ENCODE measurements around the gene RAD51C.
A peak's percentile ranks its signal among the peaks of the same experiment; 100 is the strongest.
"Not testable (repeated sequence)": the region's sequence is repeated elsewhere in the genome, so short reads cannot be mapped to it uniquely, and the experiment has no call there.

RAD51C gene

GRCh38 chr17:58686980-58687379 lies 5.4 kb upstream of the RAD51C start:
- no peaks in the 10 kb centered on the region for H3K9me3 ChIP-seq (ENCODE audit: insufficient read depth, low read depth, low read length)
- H3K27ac ChIP-seq (ENCODE audit: low read depth, low read length), result no peak overlapping the region
- no peaks in the 10 kb centered on the region for H3K36me3 ChIP-seq (ENCODE audit: insufficient read depth, low read length)
- H3K27me3 ChIP-seq (ENCODE audit: insufficient read depth, low read length), result no peaks in the 10 kb centered on the region
- no peak overlapping the region for H3K9ac ChIP-seq (ENCODE audit: low read depth, low read length)
- H3K4me3 ChIP-seq (ENCODE audit: low read length), result no peak overlapping the region
- 92% methylated on average over 4 of the region's 4 CpGs for WGBS
- no peaks in the 10 kb centered on the region for H3K4me1 ChIP-seq (ENCODE audit: insufficient read depth, low read length)

DNA sequence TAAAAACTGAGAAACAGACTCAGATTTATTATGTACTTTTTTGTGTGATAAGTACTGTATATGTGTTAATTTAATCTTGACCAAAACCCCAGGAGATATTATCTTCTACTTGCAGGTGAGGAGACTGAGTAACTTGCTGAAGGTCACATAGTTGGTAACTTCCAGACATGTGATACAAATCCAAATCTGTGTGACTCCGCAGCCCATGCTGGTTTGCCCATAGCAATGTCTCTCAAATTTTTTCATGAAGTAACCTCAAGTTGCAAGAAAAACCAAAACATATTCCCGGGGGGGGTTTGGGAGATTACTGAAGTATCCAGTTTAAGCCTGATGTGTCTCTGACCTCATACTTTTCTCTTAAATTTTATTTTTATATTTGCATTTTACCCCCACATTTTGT lies 3.9 kb upstream of the RAD51C start:
- H3K4me1 ChIP-seq (ENCODE audit: insufficient read depth, low read length), result peaks cover 6% of the 10 kb centered on the region
- H3K9me3 ChIP-seq (ENCODE audit: insufficient read depth, low read depth, low read length), result no peaks in the 10 kb centered on the region
- H3K36me3 ChIP-seq (ENCODE audit: insufficient read depth, low read length), result no peaks in the 10 kb centered on the region
- H3K27me3 ChIP-seq (ENCODE audit: insufficient read depth, low read length), result no peaks in the 10 kb centered on the region
- no peak overlapping the region for H3K4me3 ChIP-seq (ENCODE audit: low read length)
- 90% methylated on average over 1 of the region's 2 CpGs for WGBS
- no peak overlapping the region for H3K27ac ChIP-seq (ENCODE audit: low read depth, low read length)
- H3K9ac ChIP-seq (ENCODE audit: low read depth, low read length), result no peak overlapping the region

DNA sequence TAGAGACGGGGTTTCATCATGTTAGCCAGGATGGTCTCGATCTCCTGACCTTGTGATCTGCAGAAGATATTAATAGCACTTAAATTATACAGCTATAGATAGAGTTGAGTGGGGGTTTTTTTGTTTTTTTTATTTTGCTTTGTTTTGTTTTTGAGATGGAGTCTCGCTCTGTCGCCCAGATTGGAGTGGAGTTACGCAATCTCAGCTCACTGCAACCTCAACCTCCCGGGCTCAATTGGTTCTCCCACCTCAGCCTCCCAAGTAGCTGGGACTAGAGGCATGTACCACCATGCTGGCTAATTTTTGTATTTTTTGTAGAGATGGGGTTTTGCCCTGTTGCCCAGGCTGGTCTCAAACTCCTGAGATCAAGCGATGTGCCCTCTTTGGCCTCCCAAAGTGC lies 2.4 kb upstream of the RAD51C start:
- WGBS, result 97% methylated on average over 6 of the region's 7 CpGs
- H3K4me1 ChIP-seq (ENCODE audit: insufficient read depth, low read length); H3K9ac ChIP-seq (ENCODE audit: low read depth, low read length); H3K36me3 ChIP-seq (ENCODE audit: insufficient read depth, low read length); H3K27ac ChIP-seq (ENCODE audit: low read depth, low read length); H3K9me3 ChIP-seq (ENCODE audit: insufficient read depth, low read depth, low read length); H3K27me3 ChIP-seq (ENCODE audit: insufficient read depth, low read length); H3K4me3 ChIP-seq (ENCODE audit: low read length): not testable (repeated sequence)

DNA sequence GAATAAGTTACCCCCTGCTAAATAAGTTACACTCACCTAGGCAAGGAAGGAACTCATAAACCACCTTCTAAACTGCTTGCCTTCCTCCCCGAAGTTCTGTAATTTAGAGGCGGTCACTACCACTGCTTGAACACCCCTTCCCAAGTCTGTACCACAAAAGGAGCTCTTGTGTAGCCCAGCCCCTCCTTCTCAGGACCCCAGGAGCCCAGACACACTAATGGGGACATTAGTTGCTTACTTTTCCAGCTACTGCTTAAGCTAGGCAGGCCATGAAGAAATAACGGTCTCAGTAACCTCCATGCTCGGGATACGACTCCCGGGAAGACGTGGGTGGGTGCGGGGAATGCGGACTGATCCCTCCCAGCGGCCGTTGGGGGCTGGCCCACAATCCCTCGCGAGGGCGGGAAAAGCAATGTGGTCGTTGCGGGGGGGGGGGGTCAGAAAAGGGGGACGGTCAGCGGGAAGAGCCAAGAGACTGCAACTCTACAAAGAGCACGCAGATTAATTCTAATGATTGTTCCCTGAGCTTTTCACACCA lies 632 bp upstream of the RAD51C start, which contains the start of gene TEX14:
TSS of gene TEX14 (minus strand) at position 345 of the 538 bp plus-strand sequence. CDS start 40,044 bp downstream, outside the sequence.
- Histone ChIP-seq H3K36me3 (ENCODE audit: insufficient read depth, low read length) (no peaks in the 10 kb centered on the region; the same call in 1 of the 2 replicates), H3K9ac (ENCODE audit: low read depth, low read length) (peak within 1 kb of the TSS; percentile 84), H3K27ac (ENCODE audit: low read depth, low read length) (peak within 1 kb of the TSS; percentile 50; the same call in 1 of the 2 replicates), H3K4me1 (ENCODE audit: insufficient read depth, low read length) (peaks cover 6% of the 10 kb centered on the region), H3K4me3 (ENCODE audit: low read length) (peak within 1 kb of the TSS; percentile 71), H3K27me3 (ENCODE audit: insufficient read depth, low read length) (no peaks in the 10 kb centered on the region), H3K9me3 (ENCODE audit: insufficient read depth, low read depth, low read length) (no peaks in the 10 kb centered on the region)
- 90% methylated on average over 18 of the region's 19 CpGs for WGBS

DNA sequence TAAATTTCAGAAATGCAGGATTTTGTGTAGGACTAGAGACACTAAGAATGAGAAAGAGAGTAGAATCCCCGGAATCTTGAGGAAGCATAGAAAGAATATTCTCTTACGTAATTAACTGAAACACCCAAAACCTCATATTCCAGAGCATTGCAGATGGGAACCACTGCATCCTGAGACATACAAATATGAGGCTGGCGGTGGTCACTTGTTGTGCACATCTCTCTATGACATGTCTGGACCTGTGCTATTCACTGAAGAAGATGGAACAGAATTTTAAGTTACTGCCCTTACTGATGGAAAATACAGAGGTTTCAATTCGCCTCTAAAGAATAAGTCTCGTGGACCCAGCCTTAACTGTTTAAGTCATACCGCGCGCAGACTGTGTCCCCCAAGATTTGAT lies 806 bp downstream of the RAD51C start:
- H3K27ac ChIP-seq (ENCODE audit: low read depth, low read length), result no peak overlapping the region
- H3K9me3 ChIP-seq (ENCODE audit: insufficient read depth, low read depth, low read length), result no peaks in the 10 kb centered on the region
- H3K36me3 ChIP-seq (ENCODE audit: insufficient read depth, low read length), result no peaks in the 10 kb centered on the region; the same call in 1 of the 2 replicates
- H3K4me1 ChIP-seq (ENCODE audit: insufficient read depth, low read length), result peaks cover 6% of the 10 kb centered on the region
- no peaks in the 10 kb centered on the region for H3K27me3 ChIP-seq (ENCODE audit: insufficient read depth, low read length)
- 92% methylated on average over 7 of the region's 8 CpGs for WGBS
- H3K9ac ChIP-seq (ENCODE audit: low read depth, low read length), result peak overlapping the region; percentile 84
- H3K4me3 ChIP-seq (ENCODE audit: low read length), result peak overlapping the region; percentile 71

GRCh38 chr17:58693751-58694150 lies 1.3 kb downstream of the RAD51C start:
- Histone ChIP-seq H3K36me3 (ENCODE audit: insufficient read depth, low read length) (no peaks in the 10 kb centered on the region; the same call in 1 of the 2 replicates), H3K4me1 (ENCODE audit: insufficient read depth, low read length) (peaks cover 6% of the 10 kb centered on the region), H3K4me3 (ENCODE audit: low read length) (no peak overlapping the region), H3K27ac (ENCODE audit: low read depth, low read length) (no peak overlapping the region), H3K9ac (ENCODE audit: low read depth, low read length) (no peak overlapping the region), H3K27me3 (ENCODE audit: insufficient read depth, low read length) (no peaks in the 10 kb centered on the region), H3K9me3 (ENCODE audit: insufficient read depth, low read depth, low read length) (no peaks in the 10 kb centered on the region)
- WGBS, result 95% methylated on average over 2 of the region's 2 CpGs

- H3K9ac ChIP-seq (ENCODE audit: low read depth, low read length), result no peak overlapping the region
- H3K4me1 ChIP-seq (ENCODE audit: insufficient read depth, low read length), result peaks cover 6% of the 10 kb centered on the region
- H3K9me3 ChIP-seq (ENCODE audit: insufficient read depth, low read depth, low read length), result no peaks in the 10 kb centered on the region
- H3K27me3 ChIP-seq (ENCODE audit: insufficient read depth, low read length), result no peaks in the 10 kb centered on the region
- H3K4me3 ChIP-seq (ENCODE audit: low read length), result no peak overlapping the region
- H3K36me3 ChIP-seq (ENCODE audit: insufficient read depth, low read length), result no peaks in the 10 kb centered on the region; the same call in 1 of the 2 replicates
- H3K27ac ChIP-seq (ENCODE audit: low read depth, low read length), result no peak overlapping the region
- 97% methylated on average over 8 of the region's 8 CpGs for WGBS
Observed at GRCh38 chr17:58694302-58694701, 1.9 kb downstream of the RAD51C start.

GRCh38 chr17:58694826-58695225 lies 2.4 kb downstream of the RAD51C start:
- Histone ChIP-seq H3K9me3 (ENCODE audit: insufficient read depth, low read depth, low read length) (no peaks in the 10 kb centered on the region), H3K9ac (ENCODE audit: low read depth, low read length) (no peak overlapping the region), H3K27me3 (ENCODE audit: insufficient read depth, low read length) (no peaks in the 10 kb centered on the region), H3K4me3 (ENCODE audit: low read length) (no peak overlapping the region), H3K27ac (ENCODE audit: low read depth, low read length) (no peak overlapping the region), H3K36me3 (ENCODE audit: insufficient read depth, low read length) (no peaks in the 10 kb centered on the region; the same call in none of the 2 replicates), H3K4me1 (ENCODE audit: insufficient read depth, low read length) (peaks cover 6% of the 10 kb centered on the region)
- no CpG with 5 or more reads among the region's 1 CpG for WGBS

- H3K9me3 ChIP-seq (ENCODE audit: insufficient read depth, low read depth, low read length), result no peaks in the 10 kb centered on the region
- H3K36me3 ChIP-seq (ENCODE audit: insufficient read depth, low read length), result peaks cover 5% of the 10 kb centered on the region
- no peaks in the 10 kb centered on the region for H3K27me3 ChIP-seq (ENCODE audit: insufficient read depth, low read length)
- no peak overlapping the region for H3K4me3 ChIP-seq (ENCODE audit: low read length)
- 97% methylated on average over 11 of the region's 11 CpGs for WGBS
- H3K9ac ChIP-seq (ENCODE audit: low read depth, low read length), result no peak overlapping the region
- no peak overlapping the region for H3K27ac ChIP-seq (ENCODE audit: low read depth, low read length)
- H3K4me1 ChIP-seq (ENCODE audit: insufficient read depth, low read length), result no peaks in the 10 kb centered on the region
Observed at GRCh38 chr17:58699771-58700170, 7.4 kb downstream of the RAD51C start.

DNA sequence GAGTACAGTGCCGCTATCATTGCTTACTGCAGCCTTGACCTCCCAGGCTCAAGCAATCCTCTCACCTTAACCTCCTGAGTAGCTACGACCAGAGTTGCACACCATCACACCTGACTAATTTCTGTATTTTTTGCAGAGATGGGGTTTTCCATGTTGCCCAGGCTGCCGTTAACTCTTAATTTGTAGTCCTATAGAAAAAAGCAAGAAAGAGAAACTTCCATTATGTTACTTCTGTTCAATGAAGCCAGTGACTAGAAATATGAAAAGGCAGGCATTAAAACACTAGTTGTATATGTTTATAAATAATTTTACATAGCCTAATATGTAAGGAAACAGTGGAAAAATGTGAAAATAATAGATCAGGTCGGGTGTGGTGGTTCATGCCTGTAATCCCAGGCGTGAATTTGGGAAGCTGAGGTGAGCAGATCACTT lies 9.7 kb downstream of the RAD51C start:
- H3K27ac ChIP-seq (ENCODE audit: low read depth, low read length), result no peak overlapping the region
- WGBS, result 86% methylated on average over 4 of the region's 5 CpGs
- peaks cover 7% of the 10 kb centered on the region for H3K36me3 ChIP-seq (ENCODE audit: insufficient read depth, low read length)
- H3K4me1 ChIP-seq (ENCODE audit: insufficient read depth, low read length), result no peaks in the 10 kb centered on the region
- no peaks in the 10 kb centered on the region for H3K27me3 ChIP-seq (ENCODE audit: insufficient read depth, low read length)
- H3K4me3 ChIP-seq (ENCODE audit: low read length), result no peak overlapping the region
- H3K9me3 ChIP-seq (ENCODE audit: insufficient read depth, low read depth, low read length), result no peaks in the 10 kb centered on the region
- no peak overlapping the region for H3K9ac ChIP-seq (ENCODE audit: low read depth, low read length)

DNA sequence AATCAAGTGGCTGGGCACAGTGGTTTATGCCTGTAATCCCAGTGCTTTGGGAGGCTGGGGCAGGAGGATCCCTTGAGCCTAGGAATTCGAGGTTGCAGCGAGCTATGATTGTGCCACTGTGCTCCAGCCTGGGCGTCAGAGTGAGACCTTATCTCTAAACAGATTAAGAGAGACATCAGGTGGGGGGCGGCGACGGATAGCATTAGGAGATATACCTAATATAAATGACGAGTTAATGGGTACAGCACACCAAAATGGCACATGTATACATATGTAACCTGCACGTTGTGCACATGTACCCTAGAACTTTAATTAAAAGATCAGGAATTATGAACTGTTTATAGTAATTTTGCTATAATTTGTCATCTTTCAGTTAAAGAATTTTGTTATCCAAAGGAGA lies 10.3 kb downstream of the RAD51C start:
- 93% methylated on average over 8 of the region's 8 CpGs for WGBS

More for the DNA sequence above, 10.3 kb downstream of the RAD51C start:
- Histone ChIP-seq H3K4me3 (ENCODE audit: low read length) (no peak overlapping the region), H3K27ac (ENCODE audit: low read depth, low read length) (no peak overlapping the region), H3K9me3 (ENCODE audit: insufficient read depth, low read depth, low read length) (no peaks in the 10 kb centered on the region), H3K9ac (ENCODE audit: low read depth, low read length) (no peak overlapping the region), H3K36me3 (ENCODE audit: insufficient read depth, low read length) (peaks cover 7% of the 10 kb centered on the region), H3K4me1 (ENCODE audit: insufficient read depth, low read length) (no peaks in the 10 kb centered on the region), H3K27me3 (ENCODE audit: insufficient read depth, low read length) (no peaks in the 10 kb centered on the region)
